Lower leg skin (tissue), 3 donors: ENCODE results near the gene BNC2.

Experiments
- POLR2A ChIP-seq, 2 donors: fragments of 450-650 bp; IDR thresholded peaks; one replicate each; pipeline ENCODE4 v1.6.1; 2016 to 2017; ENCODE audit warnings: antibody characterized with exemption in 2 of 2, mild to moderate bottlenecking in 1 of 2, moderate library complexity in 1 of 2
- TF ChIP-seq, protein P1 (sequence below), 3 donors: fragments of 450-650 bp; IDR thresholded peaks; one replicate each; pipeline ENCODE4 v1.5.1; 2016; ENCODE audit warnings: antibody characterized with exemption in 3 of 3, mild to moderate bottlenecking in 3 of 3, moderate library complexity in 2 of 3

DNA sequence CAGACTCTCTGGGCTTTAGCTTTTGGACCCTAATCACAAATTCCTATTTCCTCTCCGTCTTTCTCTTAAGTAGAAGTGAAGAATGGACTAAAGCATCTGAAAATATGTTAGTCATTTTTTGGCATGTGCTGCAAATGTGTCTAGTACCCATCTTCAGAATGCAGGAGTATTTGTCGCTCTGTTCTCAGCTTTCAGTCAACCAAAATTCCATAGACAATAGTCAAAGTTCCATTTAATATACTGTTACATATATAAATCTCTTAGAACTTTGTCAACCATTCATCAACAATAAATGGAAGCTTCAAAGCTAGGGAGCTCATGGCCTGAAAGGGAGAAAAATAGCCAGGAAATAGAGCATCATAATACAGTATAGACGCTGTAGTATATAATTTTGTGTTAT, 509.4 kb downstream of the BNC2 start:
- TF ChIP-seq, protein P1, sequence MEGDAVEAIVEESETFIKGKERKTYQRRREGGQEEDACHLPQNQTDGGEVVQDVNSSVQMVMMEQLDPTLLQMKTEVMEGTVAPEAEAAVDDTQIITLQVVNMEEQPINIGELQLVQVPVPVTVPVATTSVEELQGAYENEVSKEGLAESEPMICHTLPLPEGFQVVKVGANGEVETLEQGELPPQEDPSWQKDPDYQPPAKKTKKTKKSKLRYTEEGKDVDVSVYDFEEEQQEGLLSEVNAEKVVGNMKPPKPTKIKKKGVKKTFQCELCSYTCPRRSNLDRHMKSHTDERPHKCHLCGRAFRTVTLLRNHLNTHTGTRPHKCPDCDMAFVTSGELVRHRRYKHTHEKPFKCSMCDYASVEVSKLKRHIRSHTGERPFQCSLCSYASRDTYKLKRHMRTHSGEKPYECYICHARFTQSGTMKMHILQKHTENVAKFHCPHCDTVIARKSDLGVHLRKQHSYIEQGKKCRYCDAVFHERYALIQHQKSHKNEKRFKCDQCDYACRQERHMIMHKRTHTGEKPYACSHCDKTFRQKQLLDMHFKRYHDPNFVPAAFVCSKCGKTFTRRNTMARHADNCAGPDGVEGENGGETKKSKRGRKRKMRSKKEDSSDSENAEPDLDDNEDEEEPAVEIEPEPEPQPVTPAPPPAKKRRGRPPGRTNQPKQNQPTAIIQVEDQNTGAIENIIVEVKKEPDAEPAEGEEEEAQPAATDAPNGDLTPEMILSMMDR (IDR thresholded peaks at IDR 0.05): no peak
- TF ChIP-seq POLR2A (IDR thresholded peaks at IDR 0.05): no peak
